ENCODE measurements around the gene MGLL. TPM values are rescaled to one million over a fixed set of nuclear protein-coding genes. Genes with fewer than 3 reads are reported as not detected.

Gene MGLL
- total RNA-seq, 6 experiments from 2014 or later = 97.0 to 168 (median 115) TPM

GRCh38 chr3:127789051-127789450 lies 33.3 kb downstream of the MGLL start:
- 94% methylated on average over 2 of the region's 5 CpGs for WGBS (ENCODE audit: insufficient coverage, low coverage, low lambda C conversion rate, missing lambda C conversion rate)
- no peak for DNase-seq
- Histone ChIP-seq H3K27ac (no peak overlapping the region), H3K4me3 (no peak overlapping the region), H3K4me1 (peaks cover 2 to 52% (median 27%) of the 10 kb centered on the region in 4 donors), H3K9me3 (no peaks in the 10 kb centered on the region), H3K36me3 (no peaks in the 10 kb centered on the region), H3K27me3 (no peaks in the 10 kb centered on the region)
- no peak for ATAC-seq
- intact Hi-C loops (cut with DNase I) = no loop called here
- TF ChIP-seq POLR2A (IDR thresholded peaks at IDR 0.05) = no peak
- no peak for TF ChIP-seq CTCF (IDR thresholded peaks at IDR 0.05)

GRCh38 chr3:127788451-127788909 lies 33.8 kb downstream of the MGLL start:
- no peak for ATAC-seq
- intact Hi-C loops (cut with DNase I) = no loop called here
- Histone ChIP-seq H3K9me3 (no peaks in the 10 kb centered on the region), H3K4me3 (no peak overlapping the region), H3K4me1 (peaks cover 2 to 55% (median 28%) of the 10 kb centered on the region in 4 donors), H3K27ac (peak overlapping the region in 1 of 3 donors; percentile 30), H3K27me3 (no peaks in the 10 kb centered on the region), H3K36me3 (no peaks in the 10 kb centered on the region)
- WGBS (ENCODE audit: insufficient coverage, low coverage, low lambda C conversion rate, missing lambda C conversion rate) = 72% methylated on average over 8 of the region's 9 CpGs
- no peak for DNase-seq
- TF ChIP-seq CTCF (IDR thresholded peaks at IDR 0.05) (no peak), POLR2A (IDR thresholded peaks at IDR 0.05) (no peak)

GRCh38 chr3:127787571-127788365 lies 34.5 kb downstream of the MGLL start:
- Histone ChIP-seq H3K4me1 (peaks cover 2 to 55% (median 28%) of the 10 kb centered on the region in 4 donors), H3K4me3 (no peak overlapping the region), H3K27me3 (no peaks in the 10 kb centered on the region), H3K27ac (peak overlapping the region in 2 of 3 donors; percentile 30 to 60), H3K36me3 (no peaks in the 10 kb centered on the region), H3K9me3 (no peaks in the 10 kb centered on the region)
- DNase-seq (no peak), ATAC-seq (no peak)
- intact Hi-C loops (cut with DNase I) = no loop called here
- TF ChIP-seq CTCF (IDR thresholded peaks at IDR 0.05) (no peak), POLR2A (IDR thresholded peaks at IDR 0.05) (no peak)
- 77% methylated on average over 14 of the region's 16 CpGs for WGBS (ENCODE audit: insufficient coverage, low coverage, low lambda C conversion rate, missing lambda C conversion rate)

- Histone ChIP-seq H3K27ac (peak overlapping the region in 2 of 3 donors; percentile 30 to 60), H3K36me3 (peaks cover 0 to 3% (median 0%) of the 10 kb centered on the region in 4 donors), H3K4me1 (peaks cover 2 to 54% (median 28%) of the 10 kb centered on the region in 4 donors), H3K9me3 (no peaks in the 10 kb centered on the region), H3K4me3 (no peak overlapping the region), H3K27me3 (no peaks in the 10 kb centered on the region)
- peak; percentile 17 to 47 (median 34) for ATAC-seq
- intact Hi-C loops (cut with DNase I) = no loop called here
- TF ChIP-seq CTCF (IDR thresholded peaks at IDR 0.05) = no peak
- no peak for TF ChIP-seq POLR2A (IDR thresholded peaks at IDR 0.05)
- peak in 2 of 3 donors; percentile 44 to 71 for DNase-seq
- WGBS (ENCODE audit: insufficient coverage, low coverage, low lambda C conversion rate, missing lambda C conversion rate) = 30% methylated on average over 8 of the region's 9 CpGs
Observed at GRCh38 chr3:127787071-127787490, 35.2 kb downstream of the MGLL start.

Data from right lobe of liver (tissue), 6 donors.